HEK293T (cell line): ENCODE results near the gene RELT.

ENCODE experiments used
- FOXA1 ChIP-seq: fragments of 450-650 bp; IDR thresholded peaks from 2 replicates; pipeline ENCODE4 v1.6.1; 2016; ENCODE audit warnings: mild to moderate bottlenecking
- SUZ12 ChIP-seq: fragments of 450-650 bp; IDR thresholded peaks from 2 replicates; pipeline ENCODE4 v1.6.1; 2016; ENCODE audit warnings: mild to moderate bottlenecking
- ZNF384 ChIP-seq: fragments of 450-650 bp; IDR thresholded peaks from 2 replicates; pipeline ENCODE4 v1.6.1; 2016

DNA sequence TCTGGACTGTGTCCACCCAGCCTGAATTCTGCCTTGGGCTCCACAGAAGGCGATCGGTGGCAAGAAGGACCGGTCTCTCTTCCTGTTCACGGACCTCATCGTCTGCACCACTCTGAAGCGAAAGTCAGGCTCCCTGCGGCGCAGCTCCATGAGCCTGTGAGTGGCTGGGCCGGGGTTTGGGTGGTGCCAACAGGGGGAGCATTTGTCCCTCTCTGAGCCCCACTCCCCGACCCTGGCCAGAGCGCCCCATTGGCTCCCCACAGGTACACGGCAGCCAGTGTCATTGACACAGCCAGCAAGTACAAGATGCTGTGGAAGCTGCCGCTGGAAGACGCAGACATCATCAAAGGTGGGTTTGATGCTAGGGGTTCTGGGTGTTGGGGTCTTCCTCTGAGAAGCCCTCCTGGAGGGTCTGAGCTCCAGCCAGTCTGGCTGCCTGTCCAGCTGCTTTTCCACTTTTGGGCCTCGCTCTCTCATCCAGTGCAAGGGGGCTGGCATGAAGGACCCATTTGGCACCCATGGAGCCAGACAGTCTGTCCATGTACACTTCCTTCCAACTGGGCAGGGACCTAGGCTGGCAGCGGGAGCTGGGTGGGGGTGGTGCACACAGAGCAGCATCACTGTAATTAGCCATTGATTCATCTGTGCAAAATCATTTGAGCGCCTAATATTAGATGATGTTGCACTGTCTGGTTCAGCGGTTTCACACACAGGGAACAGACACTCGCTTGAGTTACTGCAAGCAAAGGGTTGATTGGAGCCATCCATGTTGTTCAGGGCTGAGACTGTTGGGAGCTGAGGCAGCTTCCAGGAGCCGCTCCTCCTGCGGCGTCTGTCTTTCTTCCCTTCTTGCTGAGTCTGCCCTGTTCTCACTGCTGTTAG, 19.0 kb upstream of the RELT start:
- TF ChIP-seq FOXA1 (no peak), SUZ12 (no peak), ZNF384 (no peak)
